GM12873 (cell line): ENCODE data around the gene TMEM185B.

ENCODE experiments used
- CTCF ChIP-seq: IDR thresholded peaks from 2 replicates; pipeline ENCODE4 v1.5.1; 2012; ENCODE audit warnings: low read depth, mild to moderate bottlenecking, moderate library complexity, low read length, control low read depth; ENCODE audit not compliant: insufficient read depth; ENCODE audit errors: missing control alignments

The TMEM185B gene

GRCh38 chr2:120203251-120204021 lies 19.8 kb downstream of the TMEM185B start:
- no peak for TF ChIP-seq CTCF

GRCh38 chr2:120195553-120195952 lies 27.6 kb downstream of the TMEM185B start:
- TF ChIP-seq CTCF = no peak

GRCh38 chr2:120192280-120192679 lies 30.9 kb downstream of the TMEM185B start:
- TF ChIP-seq CTCF = no peak

GRCh38 chr2:120189189-120189588 lies 34.0 kb downstream of the TMEM185B start:
- TF ChIP-seq CTCF = no peak

- peak; percentile 13 for TF ChIP-seq CTCF
These were observed 41.1 kb downstream of the TMEM185B start for GRCh38 chr2:120182019-120182560.

GRCh38 chr2:120180066-120180465 lies 43.1 kb downstream of the TMEM185B start:
- no peak for TF ChIP-seq CTCF

GRCh38 chr2:120179396-120179795 lies 43.8 kb downstream of the TMEM185B start:
- TF ChIP-seq CTCF = no peak
